Heart right ventricle (tissue), 16 donors: ENCODE results near the gene LPAR6. TPM values are rescaled to one million over a fixed set of nuclear protein-coding genes. Genes with fewer than 3 reads are reported as not detected.

ENCODE experiments used
- ATAC-seq, 8 donors: fragments of 200-7000 bp; cut with Tn5 transposase; one replicate each; pipeline ENCODE4 v1.9.1; 2020; ENCODE audit warnings: mild to moderate bottlenecking in 8 of 8, moderate library complexity in 8 of 8, moderate number of reproducible peaks in 1 of 8
- DNase-seq, 2 donors: peaks; one replicate each; pipeline ENCODE4 v3.0.0-alpha.2; 2020
- H3K27ac ChIP-seq, 10 donors: fragments of 200-600 bp; sonication (generic) in 2 of 10; one replicate each; pipeline versions ENCODE4 v1.5.0 to v1.8.0; 2020 to 2022; ENCODE audit warnings: mild to moderate bottlenecking in 3 of 10
- H3K27me3 ChIP-seq, 7 donors: fragments of 200-600 bp; one replicate each; pipeline ENCODE4 v1.8.0; 2021 to 2022; ENCODE audit warnings: mild to moderate bottlenecking in 2 of 7
- H3K36me3 ChIP-seq, 9 donors: fragments of 200-600 bp; sonication (generic) in 1 of 9; one replicate each; pipeline versions ENCODE4 v1.5.0 to v1.8.0; 2020 to 2022; ENCODE audit warnings: mild to moderate bottlenecking in 2 of 9
- H3K4me1 ChIP-seq, 9 donors: fragments of 200-600 bp; sonication (generic) in 1 of 9; one replicate each; pipeline versions ENCODE4 v1.5.0 to v1.8.0; 2020 to 2022; ENCODE audit warnings: mild to moderate bottlenecking in 4 of 9
- H3K4me3 ChIP-seq, 10 donors: fragments of 200-600 bp; sonication (generic) in 2 of 10; one replicate each; pipeline versions ENCODE4 v1.5.0 to v1.8.0; 2020 to 2022; ENCODE audit warnings: mild to moderate bottlenecking in 7 of 10, moderate library complexity in 2 of 10
- H3K9me3 ChIP-seq, 11 donors: fragments of 200-600 bp in 10 of 11; sonication (generic) in 2 of 11; one replicate each; pipeline versions ENCODE4 v1.5.0 to v1.8.0; 2013 to 2022; ENCODE audit warnings: mild to moderate bottlenecking in 2 of 11, control low read depth in 1 of 11, moderate library complexity in 1 of 11
- WGBS, 2 donors: extraction: QIAGEN DNeasy Blood & Tissue Kit; methylation state at CpG; one replicate each; pipeline ENCODE4 v1.1.7; 2013; ENCODE audit warnings: inconsistent platforms in 1 of 2; 5-methylcytosine and 5-hydroxymethylcytosine counted together
- intact Hi-C, 10 donors: fragments of 100-400 bp; cut with DNase I; formaldehyde crosslinking; loops; one replicate each; pipeline versions ENCODE4 v1.11.1 to v1.14.2; 2022
- polyA plus RNA-seq, 2 donors: library from polyadenylated mRNA; stranded (reverse); fragments of 200-250 nt; gene quantifications; one replicate each; pipeline ENCODE4 v1.2.3, GENCODE V29; 2013
- total RNA-seq, 10 donors: library from RNA; stranded (reverse); fragmentation: NEBNext Ultra II Directional in 3 of 10; extraction: Animal tissue kit (Norgen Biotek cat#: 25700) in 3 of 10; gene quantifications; one replicate each; pipeline versions ENCODE4 v1.2.1 to v1.2.4, GENCODE V29; 2021 to 2023
- TF ChIP-seq, protein P1 (sequence below), 9 donors: fragments of 200-600 bp; sonication (generic) in 2 of 9; IDR thresholded peaks; one replicate each; pipeline versions ENCODE4 v1.5.0 to v1.8.0; 2021 to 2022; ENCODE audit warnings: antibody characterized with exemption in 9 of 9, mild to moderate bottlenecking in 5 of 9, moderate library complexity in 1 of 9
- donor health status: Arrhythmogenic right ventricular cardiomyopathy.
- donor health status: ischemic (EF 13 %, LVEDD 7.1; RV severe dilation, severe dysfunction).
- donor health status: healthy with polysubstance abuse.
- donor health status: DM: no; HTN: yes; CAD: no.
- donor health status: DM: no; HTN: no; CAD: no.
- donor health status: ischemic (EF 25% LVEDD 6.9; RV normal size, moderate dysfunction).
- donor health status: ischemic (EF 25% LVEDD 5.7; RV mildly dilated, moderate dysfunction).
- donor health status: healthy.
- donor health status: DM: yes; HTN: yes; CAD: no.
- donor health status: Ischemic cardiomyopathy.
- donor health status: ischemic (EF 35%, LVEDD 5.7; RV mildly dilated, moderate dysfunction).
- donor health status: nonischemic (EF 11% LVEDD 7.7; RV severe dilation, severe dysfunction).
- donor health status: DM: yes; HTN: yes; CAD: no.
- donor health status: PGD.
- donor health status: ischemic (EF 29% LVEDD 5.4; RV normal size, mild dysfunction).
- donor health status: nonischemic (EF 23%, LVEDD 6.1; RV moderate dilation, normal function).

LPAR6 gene
- total and polyA plus RNA-seq, 12 donors, result 5.0 to 45.1 (median 12.1) TPM

DNA sequence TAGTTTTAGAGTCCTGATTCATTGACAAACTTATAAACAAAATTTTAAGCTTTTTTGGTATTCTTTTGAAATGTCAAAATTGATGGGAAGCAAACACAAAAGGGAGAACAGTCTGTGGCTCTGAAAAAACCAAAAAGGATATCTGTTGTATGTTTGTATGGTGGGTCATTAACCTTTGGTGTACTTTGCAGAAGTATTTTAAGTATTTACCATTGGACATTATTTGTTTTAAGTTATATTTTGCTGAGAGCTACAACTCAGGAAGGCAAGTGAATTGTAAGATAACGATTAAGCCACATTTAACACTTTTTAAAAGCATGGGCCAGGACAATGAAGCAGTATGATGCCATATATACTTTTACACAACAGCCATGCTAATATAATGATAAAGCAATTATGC is 15.2 kb downstream of the LPAR6 start:
- 46 to 56% methylated on average over 1 of the region's 1 CpG for WGBS, 2 donors
- ATAC-seq, result no peak
- DNase-seq, result no peak
- H3K4me1 ChIP-seq, result peaks cover 0 to 53% (median 40%) of the 10 kb centered on the region in 9 donors
- H3K9me3 ChIP-seq, result peaks cover 0 to 15% (median 0%) of the 10 kb centered on the region in 11 donors
- peaks cover 0 to 27% (median 0%) of the 10 kb centered on the region in 9 donors for H3K36me3 ChIP-seq
- intact Hi-C loops, result no loop called here
- TF ChIP-seq, protein P1, sequence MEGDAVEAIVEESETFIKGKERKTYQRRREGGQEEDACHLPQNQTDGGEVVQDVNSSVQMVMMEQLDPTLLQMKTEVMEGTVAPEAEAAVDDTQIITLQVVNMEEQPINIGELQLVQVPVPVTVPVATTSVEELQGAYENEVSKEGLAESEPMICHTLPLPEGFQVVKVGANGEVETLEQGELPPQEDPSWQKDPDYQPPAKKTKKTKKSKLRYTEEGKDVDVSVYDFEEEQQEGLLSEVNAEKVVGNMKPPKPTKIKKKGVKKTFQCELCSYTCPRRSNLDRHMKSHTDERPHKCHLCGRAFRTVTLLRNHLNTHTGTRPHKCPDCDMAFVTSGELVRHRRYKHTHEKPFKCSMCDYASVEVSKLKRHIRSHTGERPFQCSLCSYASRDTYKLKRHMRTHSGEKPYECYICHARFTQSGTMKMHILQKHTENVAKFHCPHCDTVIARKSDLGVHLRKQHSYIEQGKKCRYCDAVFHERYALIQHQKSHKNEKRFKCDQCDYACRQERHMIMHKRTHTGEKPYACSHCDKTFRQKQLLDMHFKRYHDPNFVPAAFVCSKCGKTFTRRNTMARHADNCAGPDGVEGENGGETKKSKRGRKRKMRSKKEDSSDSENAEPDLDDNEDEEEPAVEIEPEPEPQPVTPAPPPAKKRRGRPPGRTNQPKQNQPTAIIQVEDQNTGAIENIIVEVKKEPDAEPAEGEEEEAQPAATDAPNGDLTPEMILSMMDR (IDR thresholded peaks at IDR 0.05), result no peak
- no peak overlapping the region for H3K4me3 ChIP-seq
- peak overlapping the region in 6 of 10 donors; percentile 15 to 91 (median 80) for H3K27ac ChIP-seq
- H3K27me3 ChIP-seq, result no peaks in the 10 kb centered on the region

DNA sequence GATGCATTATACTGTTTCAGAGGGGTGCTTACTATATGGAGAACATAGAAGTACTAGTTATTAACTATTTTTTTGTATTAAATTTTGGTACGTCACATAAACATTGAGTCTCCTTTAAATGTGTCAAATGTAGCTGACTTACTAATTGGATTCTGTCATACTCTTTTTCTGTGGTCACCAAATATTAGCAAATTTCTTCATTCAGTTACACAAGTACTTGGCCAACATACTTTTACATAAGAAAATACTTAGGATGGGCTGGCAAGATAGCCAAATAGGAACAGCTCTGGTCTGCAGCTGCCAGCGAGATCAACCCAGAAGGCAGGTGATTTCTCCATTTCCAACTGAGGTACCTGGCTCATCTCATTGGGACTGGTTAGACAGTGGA is 19.2 kb downstream of the LPAR6 start:
- Histone ChIP-seq H3K27me3 (no peaks in the 10 kb centered on the region), H3K36me3 (peaks cover 0 to 55% (median 13%) of the 10 kb centered on the region in 9 donors), H3K4me1 (peaks cover 0 to 14% (median 11%) of the 10 kb centered on the region in 9 donors), H3K4me3 (no peak overlapping the region), H3K9me3 (peaks cover 0 to 30% (median 10%) of the 10 kb centered on the region in 11 donors), H3K27ac (no peak overlapping the region)
- TF ChIP-seq, protein P1 (IDR thresholded peaks at IDR 0.05), result no peak
- 98 to 99% methylated on average over 2 of the region's 2 CpGs for WGBS, 2 donors
- no peak for ATAC-seq
- intact Hi-C loops, result no loop called here
- no peak for DNase-seq

DNA sequence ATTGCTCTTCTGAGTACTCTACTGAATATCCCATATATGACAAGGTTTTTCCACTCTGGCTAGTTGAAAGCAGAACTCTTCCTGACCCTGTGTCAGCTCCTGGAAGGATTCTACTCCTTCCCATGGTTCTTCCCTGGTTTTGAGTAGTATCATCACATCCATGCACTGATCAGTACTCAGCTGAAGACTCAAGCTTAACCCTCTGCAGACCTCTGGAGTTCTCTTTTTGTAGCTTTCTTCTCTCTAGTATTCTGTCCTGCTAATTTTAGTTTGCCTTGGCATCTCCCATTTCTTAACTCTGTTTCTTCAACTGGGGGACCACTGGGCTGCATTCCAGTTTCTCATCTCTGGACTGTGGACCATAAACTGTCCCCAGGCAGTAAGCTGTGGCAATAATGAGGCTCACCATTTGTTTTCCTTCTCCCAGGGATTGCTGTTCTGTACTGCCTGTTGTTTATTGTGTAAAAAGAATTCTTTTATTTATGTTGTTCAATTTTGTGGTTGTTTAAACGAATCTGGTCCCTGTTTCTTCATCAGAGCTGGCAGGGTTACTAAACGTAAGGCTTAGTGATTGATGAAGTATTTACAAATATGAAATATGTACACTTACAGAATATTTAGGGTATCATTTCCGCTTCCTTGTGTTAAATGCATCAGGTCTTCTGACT is 19.7 kb downstream of the LPAR6 start:
- TF ChIP-seq, protein P1 (IDR thresholded peaks at IDR 0.05), result no peak
- 96% methylated on average over 3 of the region's 3 CpGs for WGBS, 2 donors
- peaks cover 0 to 8% (median 6%) of the 10 kb centered on the region in 9 donors for H3K4me1 ChIP-seq
- no peaks in the 10 kb centered on the region for H3K27me3 ChIP-seq
- DNase-seq, result no peak
- peaks cover 0 to 30% (median 10%) of the 10 kb centered on the region in 11 donors for H3K9me3 ChIP-seq
- ATAC-seq, result no peak
- H3K27ac ChIP-seq, result no peak overlapping the region
- peaks cover 0 to 57% (median 13%) of the 10 kb centered on the region in 9 donors for H3K36me3 ChIP-seq
- no peak overlapping the region for H3K4me3 ChIP-seq
- intact Hi-C loops, result no loop called here

DNA sequence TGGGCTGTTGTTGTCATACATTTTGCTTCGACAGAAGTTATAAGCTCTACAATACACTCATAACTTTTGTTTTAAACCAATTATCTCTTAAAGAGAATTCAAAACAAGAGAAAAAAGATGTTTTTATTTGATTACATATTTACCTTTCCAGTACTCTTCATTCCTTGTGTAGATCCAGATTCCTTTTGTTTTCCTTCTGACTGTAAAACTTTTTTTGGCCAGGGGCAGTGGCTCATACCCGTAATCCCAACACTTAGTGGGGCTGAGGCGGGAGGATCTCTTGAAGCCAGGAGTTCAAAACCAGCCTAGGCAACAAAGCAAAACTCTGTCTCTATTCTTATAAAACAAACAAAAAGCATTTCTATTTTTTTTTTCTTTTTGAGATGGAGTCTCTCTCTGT is 21.7 kb downstream of the LPAR6 start:
- intact Hi-C loops, result no loop called here
- ATAC-seq, result no peak
- 98 to 99% methylated on average over 3 of the region's 3 CpGs for WGBS, 2 donors

More for the DNA sequence above, 21.7 kb downstream of the LPAR6 start:
- H3K4me3 ChIP-seq, result no peak overlapping the region
- no peak overlapping the region for H3K27ac ChIP-seq
- H3K27me3 ChIP-seq, result no peaks in the 10 kb centered on the region
- peaks cover 0 to 68% (median 13%) of the 10 kb centered on the region in 9 donors for H3K36me3 ChIP-seq
- TF ChIP-seq, protein P1 (IDR thresholded peaks at IDR 0.05), result no peak
- H3K9me3 ChIP-seq, result peaks cover 0 to 21% (median 10%) of the 10 kb centered on the region in 11 donors
- no peaks in the 10 kb centered on the region for H3K4me1 ChIP-seq
- no peak for DNase-seq
